HG03469 (cell line): ENCODE data around the gene SNX33.

Experiments used
- ATAC-seq: cut with Tn5 transposase; IDR thresholded peaks from one replicate; pipeline ENCODE4 v1.9.1; 2021; ENCODE audit warnings: mild to moderate bottlenecking, moderate library complexity, moderate number of reproducible peaks; ENCODE audit not compliant: unreplicated experiment

SNX33 gene

DNA sequence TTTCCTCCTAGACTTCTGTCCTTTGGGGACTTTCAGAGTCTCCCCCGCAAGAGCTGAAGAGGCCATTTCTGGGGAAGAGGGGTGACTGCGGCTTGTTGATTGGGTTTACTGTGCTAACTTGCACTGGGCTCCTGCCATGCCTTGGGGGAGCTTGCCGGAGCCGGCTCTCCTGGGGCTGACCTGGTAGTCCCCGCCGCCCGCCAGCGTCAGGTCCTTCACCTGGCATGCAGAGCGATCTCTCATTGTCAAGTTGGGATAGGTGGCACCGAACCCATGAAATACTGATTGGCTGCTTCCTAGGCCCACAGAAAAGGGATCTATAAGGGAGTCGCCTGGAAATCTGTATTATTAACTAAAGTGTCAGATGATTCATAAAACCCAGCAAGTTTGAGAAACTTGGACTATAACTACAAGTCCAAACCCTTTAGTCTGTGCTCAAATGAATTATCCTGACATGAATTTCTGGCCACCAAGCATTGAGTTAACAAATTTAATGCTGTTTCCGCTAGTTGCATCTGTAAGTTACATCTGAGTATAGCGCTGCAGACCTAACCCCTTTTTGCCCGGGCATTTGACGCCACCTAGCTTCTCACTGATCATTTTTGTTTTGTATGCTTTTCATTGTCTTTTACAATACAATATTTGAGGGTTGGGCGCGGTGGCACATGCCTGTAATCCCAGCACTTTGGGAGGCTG, 7.1 kb upstream of the SNX33 start:
- no peak for ATAC-seq

DNA sequence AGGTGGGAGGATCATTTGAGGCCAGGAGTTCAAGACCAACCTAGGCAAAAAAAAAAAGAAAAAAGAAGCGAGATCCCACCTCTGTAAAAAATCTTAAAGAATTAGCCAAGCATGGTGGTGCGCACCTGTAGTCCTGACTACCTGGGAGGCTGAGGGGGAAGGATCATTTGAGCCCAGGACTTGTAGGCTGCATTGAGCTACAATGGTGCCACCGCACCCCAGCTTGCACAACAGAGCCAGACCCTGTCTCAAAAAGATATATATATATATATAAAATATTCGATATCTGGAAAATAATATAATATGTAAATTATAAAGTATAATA, 6.6 kb upstream of the SNX33 start:
- no peak for ATAC-seq

DNA sequence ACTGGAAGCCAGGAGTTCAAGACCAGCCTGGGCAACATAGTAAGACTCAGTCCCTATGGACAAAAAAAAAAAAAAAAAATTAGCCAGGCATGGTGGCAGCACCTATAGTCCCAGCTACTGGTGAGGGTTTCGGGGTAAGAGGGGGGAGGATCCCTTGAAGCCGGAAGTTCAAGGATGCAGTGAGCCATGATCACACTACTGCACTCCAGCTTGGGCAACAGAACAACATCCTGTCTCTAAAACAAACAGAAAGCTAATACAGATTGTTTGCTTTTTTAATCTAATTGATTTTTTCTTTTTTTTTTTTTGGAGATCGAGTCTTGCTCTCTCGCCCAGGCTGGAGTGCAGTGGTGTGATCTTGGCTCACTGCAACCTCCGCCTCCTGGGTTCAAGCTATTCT, 6.1 kb upstream of the SNX33 start:
- no peak for ATAC-seq

DNA sequence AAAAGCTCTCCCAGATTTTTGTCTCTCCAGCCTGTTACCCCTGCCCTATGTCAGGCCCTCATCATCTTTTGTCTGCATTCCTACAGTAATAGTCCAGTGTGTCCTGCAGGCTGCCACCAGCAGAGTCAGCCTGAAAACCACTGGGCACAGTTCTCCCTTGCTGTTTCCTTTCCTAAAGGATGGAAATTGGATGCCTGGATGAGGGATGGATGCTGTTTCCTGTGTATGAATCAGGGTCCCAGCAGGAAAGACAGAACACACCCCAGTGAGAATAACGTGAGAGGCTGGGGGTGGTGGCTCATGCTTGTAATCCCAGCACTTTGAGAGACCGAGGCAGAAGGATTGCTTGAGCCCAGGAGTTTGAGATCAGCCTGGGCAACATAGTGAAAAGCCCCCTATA, 3.3 kb upstream of the SNX33 start:
- no peak for ATAC-seq

DNA sequence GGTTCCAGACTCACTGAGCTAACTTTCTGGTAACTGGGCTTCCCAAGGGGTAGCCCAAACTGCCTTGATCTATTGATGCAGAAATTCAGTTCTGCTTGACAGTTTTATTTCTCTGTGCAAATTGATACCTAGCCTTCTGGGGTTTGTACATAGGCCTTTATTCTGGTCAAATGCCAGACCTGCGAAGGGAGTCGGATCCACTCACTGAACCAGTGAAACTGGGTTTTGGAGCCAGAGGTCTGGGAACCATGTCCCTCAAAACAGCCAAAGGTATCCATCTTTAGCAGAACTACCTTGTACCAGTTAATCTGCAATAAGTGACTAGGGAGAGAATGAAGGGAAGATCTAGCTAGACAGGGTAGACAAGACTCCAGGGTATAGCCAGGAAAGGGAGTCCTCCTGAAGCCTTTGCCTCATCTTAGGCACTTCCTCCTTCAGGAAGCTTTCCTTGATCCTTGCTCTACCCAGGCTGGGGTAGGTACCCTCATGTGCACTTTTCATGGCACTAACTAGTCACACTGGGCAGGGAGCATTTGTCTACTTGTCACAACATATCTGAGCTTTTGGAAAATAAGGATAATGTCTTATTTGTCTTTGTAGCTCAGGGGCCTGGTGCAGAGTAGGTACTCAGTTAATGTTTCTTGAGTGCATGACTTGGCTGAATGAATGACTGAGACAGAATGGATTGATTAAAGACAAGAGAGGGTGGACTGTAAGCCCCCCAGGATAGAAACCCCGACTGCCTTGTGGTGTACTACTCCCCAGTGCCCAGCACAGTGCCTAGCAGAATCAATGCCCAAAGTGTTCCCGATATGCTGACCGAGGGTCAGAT, 1.4 kb upstream of the SNX33 start:
- ATAC-seq = no peak

DNA sequence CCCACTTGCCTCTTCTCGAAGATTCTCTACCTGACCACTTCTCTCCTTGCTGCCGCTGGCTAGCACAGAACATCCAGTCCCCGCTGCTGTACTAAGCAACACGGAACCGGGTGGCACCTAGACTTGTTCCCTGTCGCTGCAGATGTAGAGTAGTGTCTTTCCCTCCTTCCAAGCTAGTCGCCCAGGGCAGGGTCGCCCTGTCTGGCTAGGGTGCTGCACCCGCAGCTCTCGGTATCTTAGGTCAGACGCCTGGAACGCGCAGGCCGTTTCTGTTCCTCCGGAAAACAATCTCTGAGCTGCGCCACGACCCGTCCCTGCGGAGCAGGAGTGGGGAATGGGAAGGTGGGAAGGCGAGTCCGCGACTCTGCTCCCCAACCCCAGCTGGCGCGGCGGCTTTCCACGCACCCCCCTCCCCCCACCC, 758 bp upstream of the SNX33 start:
- ATAC-seq = no peak

DNA sequence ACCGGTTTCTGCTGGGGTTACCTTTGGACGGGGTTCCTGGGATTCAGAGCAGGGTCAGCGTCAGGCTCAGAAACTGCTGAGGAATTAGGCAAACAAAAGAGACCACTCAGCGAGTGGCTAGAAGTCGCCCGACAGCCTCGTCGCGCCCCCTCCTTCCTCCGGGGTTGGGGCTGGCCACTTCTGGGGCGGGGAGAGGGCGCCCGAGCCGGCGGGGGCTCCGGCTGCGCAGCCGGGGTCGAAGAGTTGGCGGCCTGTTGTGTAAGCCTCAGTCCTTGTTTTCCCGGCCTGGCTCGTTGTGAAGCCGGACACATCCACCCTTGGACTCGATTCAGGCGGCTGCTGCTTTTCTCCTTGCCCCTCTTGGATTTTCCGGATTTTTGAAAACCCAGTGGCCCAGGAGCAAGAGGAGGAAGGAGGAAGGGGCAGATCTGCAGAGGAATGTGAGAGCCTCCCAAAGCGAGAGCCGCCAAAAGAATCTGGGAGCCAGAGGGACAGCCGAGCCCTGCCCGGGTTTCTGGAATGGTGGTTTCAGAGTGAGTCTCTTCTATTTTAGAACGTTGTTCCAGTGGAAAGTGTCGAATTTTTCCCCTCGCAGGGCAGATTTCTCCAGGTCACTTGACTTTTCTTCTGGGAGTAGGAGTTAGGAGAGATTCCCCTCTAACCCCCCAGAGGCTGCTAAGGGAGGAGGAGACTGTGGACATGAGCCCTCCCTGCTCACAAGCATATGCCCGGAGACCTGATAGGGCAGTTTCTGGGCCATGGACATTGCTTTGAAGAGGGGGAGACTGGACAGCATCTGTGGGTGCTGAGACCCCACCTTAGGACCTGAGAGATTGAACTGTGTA, 666 bp downstream of the SNX33 start:
- ATAC-seq = no peak

DNA sequence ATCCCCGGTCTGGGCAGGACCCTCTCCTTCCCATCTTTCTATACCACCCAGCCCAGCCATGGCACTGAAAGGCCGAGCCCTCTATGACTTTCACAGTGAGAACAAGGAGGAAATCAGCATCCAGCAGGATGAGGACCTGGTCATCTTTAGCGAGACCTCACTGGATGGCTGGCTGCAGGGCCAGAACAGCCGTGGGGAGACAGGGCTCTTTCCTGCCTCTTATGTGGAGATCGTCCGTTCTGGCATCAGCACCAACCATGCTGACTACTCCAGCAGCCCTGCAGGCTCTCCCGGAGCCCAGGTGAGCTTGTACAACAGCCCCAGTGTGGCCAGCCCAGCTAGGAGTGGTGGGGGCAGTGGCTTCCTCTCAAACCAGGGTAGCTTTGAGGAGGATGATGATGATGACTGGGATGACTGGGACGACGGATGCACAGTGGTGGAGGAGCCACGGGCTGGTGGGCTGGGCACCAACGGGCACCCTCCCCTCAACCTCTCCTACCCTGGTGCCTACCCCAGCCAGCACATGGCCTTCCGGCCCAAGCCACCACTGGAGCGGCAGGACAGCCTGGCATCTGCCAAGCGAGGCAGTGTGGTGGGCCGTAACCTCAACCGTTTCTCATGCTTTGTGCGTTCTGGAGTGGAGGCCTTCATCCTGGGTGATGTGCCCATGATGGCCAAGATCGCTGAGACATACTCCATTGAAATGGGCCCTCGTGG, 1.5 kb downstream of the SNX33 start:
- ATAC-seq = no peak

DNA sequence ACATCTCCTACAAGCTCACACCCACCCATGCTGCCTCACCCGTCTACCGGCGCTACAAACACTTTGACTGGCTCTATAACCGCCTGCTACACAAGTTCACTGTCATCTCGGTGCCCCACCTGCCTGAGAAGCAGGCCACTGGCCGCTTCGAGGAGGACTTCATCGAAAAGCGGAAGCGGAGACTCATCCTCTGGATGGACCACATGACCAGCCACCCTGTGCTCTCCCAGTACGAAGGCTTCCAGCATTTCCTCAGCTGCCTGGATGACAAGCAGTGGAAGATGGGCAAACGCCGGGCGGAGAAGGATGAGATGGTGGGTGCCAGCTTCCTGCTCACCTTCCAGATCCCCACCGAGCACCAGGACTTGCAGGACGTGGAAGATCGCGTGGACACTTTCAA, 2.1 kb downstream of the SNX33 start:
- no peak for ATAC-seq

DNA sequence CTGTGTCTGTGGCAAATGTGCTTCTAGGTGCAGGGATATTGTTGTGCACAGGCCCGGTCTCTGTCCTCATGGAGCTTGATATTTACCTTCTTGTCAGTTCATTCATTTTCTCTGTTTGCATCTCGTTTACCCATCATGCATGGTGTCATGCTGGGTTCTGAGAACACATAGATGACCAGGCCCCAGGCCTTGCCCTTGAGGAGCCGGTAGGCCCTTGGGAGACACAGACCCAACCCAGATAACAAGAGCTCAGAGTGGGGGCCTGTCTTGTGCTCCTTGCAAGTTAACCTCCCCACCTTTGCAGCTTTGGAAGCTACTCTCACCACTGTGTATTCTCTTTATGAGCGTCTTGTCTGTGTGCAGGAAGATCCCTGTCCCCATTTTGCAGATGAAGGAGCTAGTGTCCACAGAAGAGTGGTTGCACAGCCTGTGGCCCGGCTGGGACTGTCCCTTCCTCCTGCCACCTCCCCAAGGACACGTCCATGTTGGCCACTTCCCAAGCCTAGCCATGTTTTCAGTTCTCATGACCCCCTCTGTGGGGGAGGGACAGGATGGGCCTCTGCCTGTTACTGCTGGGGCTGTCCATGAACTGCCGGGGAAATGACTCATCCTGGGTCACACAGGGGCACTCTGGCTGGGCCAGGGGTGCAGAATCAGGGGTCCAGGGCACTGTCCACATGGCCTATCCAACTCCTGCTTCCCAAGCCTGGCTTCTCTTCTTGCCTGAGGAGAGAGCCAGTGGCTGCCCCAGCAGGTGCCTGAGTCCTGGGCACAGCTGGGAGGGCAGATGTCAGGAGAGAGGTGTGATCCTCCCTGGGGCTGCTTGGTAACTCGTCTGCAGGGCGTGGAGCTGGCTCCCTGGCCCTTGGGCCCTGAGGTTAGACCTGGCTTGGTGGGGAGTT, 3.4 kb downstream of the SNX33 start:
- ATAC-seq = no peak

DNA sequence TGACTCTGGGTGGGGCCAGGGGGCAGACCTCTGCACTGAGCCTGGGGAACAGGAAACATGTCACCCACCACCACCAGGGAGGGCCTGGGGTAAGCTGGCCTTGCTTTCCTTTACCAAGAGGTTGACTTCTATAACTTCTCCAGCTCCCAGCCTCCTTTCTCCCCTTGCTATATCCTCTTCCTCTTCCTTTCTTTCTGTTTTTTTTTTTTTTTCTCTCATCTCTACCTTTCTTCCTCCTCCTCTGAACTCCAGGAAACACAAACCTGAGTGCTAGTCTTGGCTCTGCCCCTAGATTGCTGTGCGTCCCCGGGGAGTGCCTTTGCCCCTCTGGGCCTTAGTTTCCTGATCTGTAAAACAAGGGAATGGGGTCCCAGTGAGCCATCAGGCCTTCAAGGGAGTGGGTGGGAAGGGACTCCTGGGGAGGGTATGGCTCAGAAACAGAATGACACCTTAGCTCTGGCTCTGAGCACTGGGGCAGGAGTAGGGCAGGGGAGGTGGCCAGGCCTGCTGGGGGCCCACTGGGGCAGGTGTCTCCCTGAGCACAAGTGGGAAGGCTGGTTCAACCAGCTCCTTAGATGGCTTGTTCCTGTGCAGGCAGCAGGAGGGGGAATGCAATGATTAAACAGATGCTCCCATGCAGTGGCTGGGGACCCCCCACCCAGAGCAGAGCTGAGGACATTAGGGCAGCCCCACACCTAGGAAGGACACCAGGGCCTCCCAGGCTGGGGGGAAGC, 4.3 kb downstream of the SNX33 start:
- no peak for ATAC-seq

DNA sequence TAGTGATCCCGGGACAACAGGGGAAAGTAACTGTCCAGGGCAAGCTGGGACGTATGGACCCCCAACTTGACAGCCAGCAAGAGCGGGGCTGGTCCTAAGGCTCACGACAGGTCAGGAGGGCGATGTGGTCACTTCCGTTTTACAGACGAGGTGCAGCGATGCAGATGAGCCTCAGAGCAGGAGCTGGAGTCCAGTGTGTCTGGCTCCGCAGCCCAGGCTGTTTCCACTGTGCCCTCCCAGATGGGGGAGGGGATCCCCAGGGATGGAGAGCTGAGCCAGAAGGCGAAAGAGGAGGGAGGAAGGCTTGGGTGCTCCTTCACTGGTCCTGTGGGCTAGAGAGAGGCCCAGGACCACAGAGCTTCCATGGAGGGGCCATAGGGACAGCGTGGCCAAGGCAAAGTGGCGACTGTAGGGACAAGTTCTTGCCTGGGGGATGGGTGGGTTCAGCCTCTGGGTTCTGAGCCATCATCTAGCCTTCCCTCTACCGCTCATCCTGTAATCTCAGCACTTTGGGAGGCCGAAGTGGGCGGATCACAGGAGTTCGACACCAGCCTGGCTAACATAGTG, 5.7 kb downstream of the SNX33 start:
- ATAC-seq = no peak

DNA sequence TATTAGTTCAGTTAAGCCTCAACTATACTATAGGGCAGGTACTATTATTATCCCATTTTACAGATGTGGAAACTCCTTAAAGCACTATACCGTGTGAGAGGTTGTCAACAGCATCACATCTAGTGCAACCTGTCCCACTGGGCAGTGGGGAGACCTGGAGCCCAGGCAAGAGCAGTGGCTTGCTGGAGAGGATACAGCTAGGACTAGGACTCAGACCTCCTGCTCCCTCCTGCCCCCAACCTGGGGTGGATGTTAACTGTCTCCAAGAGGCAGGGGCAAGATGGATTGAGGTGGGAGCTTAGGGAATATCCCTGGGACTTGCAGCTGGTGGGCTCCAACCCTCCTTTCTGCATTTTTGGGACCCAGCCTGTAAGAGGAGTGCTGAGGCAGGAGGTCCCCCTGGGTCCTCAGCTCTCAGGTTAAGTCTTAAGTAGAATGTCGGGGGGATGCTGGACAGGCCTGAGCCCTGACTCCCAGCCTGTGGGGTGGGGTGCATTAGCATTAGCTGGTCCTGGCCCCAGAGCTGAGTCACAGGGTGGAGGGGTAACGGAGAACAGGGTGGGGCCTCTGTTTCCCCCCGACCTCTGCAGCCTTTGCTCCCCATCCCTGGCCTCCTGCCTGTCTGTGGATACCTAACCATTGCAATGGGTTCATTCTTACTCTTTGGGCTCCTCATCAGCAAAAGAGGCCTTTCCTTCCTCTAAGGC, 6.6 kb downstream of the SNX33 start:
- ATAC-seq = no peak

DNA sequence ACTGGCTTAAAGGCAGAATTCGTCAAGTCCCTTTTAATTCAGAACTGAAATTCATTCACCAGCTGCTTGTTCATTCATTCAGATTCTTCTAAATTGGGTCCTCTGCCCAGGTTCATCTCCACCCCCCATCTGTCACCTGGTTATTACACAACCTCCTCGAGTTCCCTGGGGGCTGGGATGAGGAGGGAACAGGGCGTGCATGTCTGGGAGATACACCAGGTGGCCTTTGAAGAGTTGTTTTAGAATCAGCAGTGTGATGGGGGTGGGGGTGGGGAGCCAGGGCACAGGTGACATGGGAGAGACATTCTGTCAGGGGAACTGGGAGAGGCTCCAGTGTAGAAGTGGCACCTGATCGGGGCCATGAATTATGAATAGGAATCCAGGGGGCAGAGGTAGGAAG, 8.2 kb downstream of the SNX33 start:
- ATAC-seq = no peak

DNA sequence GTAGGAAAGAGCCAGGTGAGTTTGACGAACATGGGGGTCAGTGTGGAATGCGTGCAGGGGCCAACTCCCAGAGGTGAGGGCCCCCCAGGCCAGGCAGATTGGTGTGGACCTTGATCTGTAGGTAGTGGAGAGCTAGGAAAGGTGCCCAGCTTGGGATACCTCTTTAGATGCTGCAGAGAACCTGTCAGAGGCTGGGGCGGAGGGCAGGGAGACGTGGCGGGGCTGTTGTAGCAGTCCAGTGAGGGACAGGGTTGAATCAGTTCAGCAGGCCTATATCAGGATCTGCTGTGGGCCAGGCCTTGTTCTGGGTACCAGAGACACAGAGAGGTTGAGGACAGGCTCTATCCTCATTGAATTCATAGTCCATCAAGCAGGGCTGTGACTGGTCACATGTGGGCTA, 8.6 kb downstream of the SNX33 start:
- ATAC-seq = no peak

DNA sequence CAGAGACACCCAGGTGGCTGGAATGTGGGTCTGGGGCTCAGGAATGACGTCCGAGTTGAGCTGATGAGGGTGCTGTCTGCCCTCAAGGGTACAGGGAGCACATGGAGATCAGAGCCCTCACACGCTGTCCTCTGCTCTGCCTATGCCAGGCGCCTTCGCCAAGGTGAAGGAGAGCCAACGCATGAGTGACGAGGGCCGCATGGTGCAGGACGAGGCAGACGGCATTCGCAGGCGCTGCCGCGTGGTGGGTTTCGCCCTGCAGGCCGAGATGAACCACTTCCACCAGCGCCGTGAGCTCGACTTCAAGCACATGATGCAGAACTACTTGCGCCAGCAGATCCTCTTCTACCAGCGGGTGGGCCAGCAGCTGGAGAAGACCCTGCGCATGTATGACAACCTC, 9.1 kb downstream of the SNX33 start:
- no peak for ATAC-seq

DNA sequence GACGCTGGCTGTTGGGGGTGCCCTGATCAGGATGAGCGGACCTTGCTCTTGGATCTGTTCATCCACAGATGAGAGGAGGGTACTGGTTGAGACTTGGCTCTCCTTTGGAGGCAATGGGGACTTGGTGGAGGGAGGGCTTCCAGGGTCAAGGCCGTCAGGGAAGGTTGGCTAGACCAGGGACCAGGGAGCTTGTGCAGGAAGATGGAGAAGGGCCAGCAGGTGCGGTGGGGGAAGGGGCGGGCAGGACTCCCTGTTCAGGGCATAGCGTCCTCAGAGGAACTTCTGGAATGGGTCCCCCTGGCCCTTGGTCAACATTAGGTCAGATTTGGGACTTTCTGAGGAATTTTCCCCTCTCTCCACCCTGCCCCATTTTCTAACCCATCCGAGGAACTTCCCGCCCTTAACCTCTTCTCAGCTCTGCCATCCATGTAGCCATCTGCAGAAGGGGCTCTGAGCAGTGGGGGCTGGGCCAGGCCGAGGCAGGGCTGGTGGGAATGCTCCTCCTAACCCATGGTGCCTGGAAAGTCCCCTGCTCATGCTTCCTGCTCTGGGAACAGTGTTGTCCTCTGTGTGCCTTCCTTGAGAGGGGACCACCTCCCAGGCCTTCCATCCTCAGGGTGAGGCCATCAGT, 11.5 kb downstream of the SNX33 start:
- no peak for ATAC-seq
